Measurements from ENCODE around the gene WDR76. TPM values are rescaled to one million over a fixed set of nuclear protein-coding genes. Genes with fewer than 3 reads are reported as not detected.

Gene WDR76
- total RNA-seq, 1 donor from 2014 or later: 4.5 TPM

- peak; percentile 18 for DNase-seq (ENCODE audit: low read depth)
- Histone ChIP-seq H3K36me3 (ENCODE audit: control insufficient read depth, insufficient read depth, low read length) (no peaks in the 10 kb centered on the region), H3K27me3 (ENCODE audit: control insufficient read depth, insufficient read depth, low read length) (no peaks in the 10 kb centered on the region), H3K4me3 (ENCODE audit: low read depth, low read length) (no peak overlapping the region)
- peak; percentile 45 for TF ChIP-seq CTCF (IDR thresholded peaks at IDR 0.05; ENCODE audit: insufficient read depth, low read length, poor library complexity, severe bottlenecking)
These were observed 45.7 kb downstream of the WDR76 start for GRCh38 chr15:43872416-43873020.

GRCh38 chr15:43873651-43874050 lies 46.8 kb downstream of the WDR76 start:
- H3K27me3 ChIP-seq (ENCODE audit: control insufficient read depth, insufficient read depth, low read length): no peaks in the 10 kb centered on the region
- no peak for DNase-seq (ENCODE audit: low read depth)
- H3K36me3 ChIP-seq (ENCODE audit: control insufficient read depth, insufficient read depth, low read length): no peaks in the 10 kb centered on the region
- TF ChIP-seq CTCF (IDR thresholded peaks at IDR 0.05; ENCODE audit: insufficient read depth, low read length, poor library complexity, severe bottlenecking): no peak
- no peak overlapping the region for H3K4me3 ChIP-seq (ENCODE audit: low read depth, low read length)

- no peak for TF ChIP-seq CTCF (IDR thresholded peaks at IDR 0.05; ENCODE audit: insufficient read depth, low read length, poor library complexity, severe bottlenecking)
- Histone ChIP-seq H3K36me3 (ENCODE audit: control insufficient read depth, insufficient read depth, low read length) (no peaks in the 10 kb centered on the region), H3K4me3 (ENCODE audit: low read depth, low read length) (no peak overlapping the region), H3K27me3 (ENCODE audit: control insufficient read depth, insufficient read depth, low read length) (no peaks in the 10 kb centered on the region)
- no peak for DNase-seq (ENCODE audit: low read depth)
These were observed 50.1 kb downstream of the WDR76 start for GRCh38 chr15:43876872-43877271.

- Histone ChIP-seq H3K36me3 (ENCODE audit: control insufficient read depth, insufficient read depth, low read length) (no peaks in the 10 kb centered on the region), H3K27me3 (ENCODE audit: control insufficient read depth, insufficient read depth, low read length) (no peaks in the 10 kb centered on the region), H3K4me3 (ENCODE audit: low read depth, low read length) (no peak overlapping the region)
- no peak for DNase-seq (ENCODE audit: low read depth)
- no peak for TF ChIP-seq CTCF (IDR thresholded peaks at IDR 0.05; ENCODE audit: insufficient read depth, low read length, poor library complexity, severe bottlenecking)
These were observed 50.6 kb downstream of the WDR76 start for GRCh38 chr15:43877371-43877770.

- no peak for DNase-seq (ENCODE audit: low read depth)
- no peak overlapping the region for H3K4me3 ChIP-seq (ENCODE audit: low read depth, low read length)
- TF ChIP-seq CTCF (IDR thresholded peaks at IDR 0.05; ENCODE audit: insufficient read depth, low read length, poor library complexity, severe bottlenecking): no peak
- no peaks in the 10 kb centered on the region for H3K36me3 ChIP-seq (ENCODE audit: control insufficient read depth, insufficient read depth, low read length)
- H3K27me3 ChIP-seq (ENCODE audit: control insufficient read depth, insufficient read depth, low read length): no peaks in the 10 kb centered on the region
These were observed 51.6 kb downstream of the WDR76 start for GRCh38 chr15:43878446-43878845.

Measured in kidney epithelial cell (primary cell).